ENCODE measurements around the gene TNK2.

Gene TNK2

GRCh38 chr3:195897853-195898415 is 10.4 kb downstream of the TNK2 start:
- DNase-seq = no peak

- peak; percentile 58 for DNase-seq
Observed at GRCh38 chr3:195897081-195897852, 11.1 kb downstream of the TNK2 start.

- DNase-seq = no peak
Observed at GRCh38 chr3:195896361-195897080, 11.8 kb downstream of the TNK2 start.

- no peak for DNase-seq
Observed at GRCh38 chr3:195895861-195896360, 12.4 kb downstream of the TNK2 start.

DNA sequence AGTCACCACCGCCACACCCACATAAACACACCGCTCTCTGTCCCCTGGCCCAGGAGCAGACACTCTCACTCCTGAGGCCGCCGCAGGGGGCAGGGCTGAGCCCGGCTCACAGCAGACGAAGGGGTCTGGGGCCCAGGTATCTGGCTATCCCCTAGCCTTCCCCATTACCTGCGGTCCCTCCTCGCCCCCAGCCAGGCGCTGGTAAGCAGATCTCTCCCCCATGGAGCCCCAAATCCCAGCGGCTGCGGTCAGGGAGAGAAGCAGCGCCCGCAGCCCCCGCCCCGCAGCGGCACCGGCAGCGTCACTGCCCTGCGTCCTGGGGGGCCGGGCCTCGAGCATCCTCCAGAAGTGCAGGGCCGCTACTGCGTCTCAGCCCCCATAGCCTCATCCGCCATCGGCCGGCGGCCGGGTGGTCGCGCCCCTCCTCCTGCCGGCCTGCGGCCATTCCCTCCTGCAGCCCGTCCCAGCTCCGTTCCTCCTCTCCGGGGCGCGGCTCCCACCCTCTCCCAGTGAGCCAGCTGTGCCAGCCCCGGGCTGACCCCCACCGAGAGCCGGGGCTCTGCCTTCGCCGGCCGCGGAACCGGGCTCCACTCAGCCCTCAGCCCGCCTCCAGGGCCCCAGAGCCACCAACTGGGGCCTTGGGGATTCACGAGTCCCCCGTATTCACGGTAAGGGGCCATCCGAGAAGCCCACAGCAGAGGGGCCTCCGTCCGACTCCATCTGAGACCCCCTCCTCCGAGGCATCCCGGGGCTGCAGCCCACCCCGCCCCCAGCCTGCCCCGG is 13.1 kb downstream of the TNK2 start:
- DNase-seq = peak; percentile 31

DNA sequence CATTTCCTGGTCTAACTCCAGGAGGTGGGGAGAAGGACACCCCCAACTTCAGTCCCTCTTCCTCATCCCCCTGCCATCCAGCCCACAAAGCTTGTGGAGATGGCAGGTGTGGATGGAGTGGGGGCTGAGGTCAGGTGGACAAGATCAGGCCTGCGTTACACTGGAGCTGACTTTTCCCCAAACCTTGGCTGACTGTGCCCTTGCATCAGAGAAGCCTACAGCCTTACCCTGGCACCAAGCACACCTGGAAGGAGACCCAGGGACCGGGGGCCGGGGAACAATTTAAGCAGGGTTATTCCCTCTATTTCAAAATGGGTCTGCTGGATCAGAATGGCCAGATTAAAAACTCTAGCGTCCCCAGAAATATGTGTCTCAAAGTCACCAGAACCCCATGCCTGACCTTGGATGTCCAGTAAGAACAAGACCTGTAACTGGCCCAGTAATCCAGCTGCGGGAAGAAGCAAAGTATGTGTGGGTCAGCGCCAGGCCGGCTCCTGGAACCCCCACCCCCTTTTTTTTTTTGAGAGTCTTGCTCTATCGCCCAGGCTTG is 14.4 kb downstream of the TNK2 start:
- DNase-seq = no peak

DNA sequence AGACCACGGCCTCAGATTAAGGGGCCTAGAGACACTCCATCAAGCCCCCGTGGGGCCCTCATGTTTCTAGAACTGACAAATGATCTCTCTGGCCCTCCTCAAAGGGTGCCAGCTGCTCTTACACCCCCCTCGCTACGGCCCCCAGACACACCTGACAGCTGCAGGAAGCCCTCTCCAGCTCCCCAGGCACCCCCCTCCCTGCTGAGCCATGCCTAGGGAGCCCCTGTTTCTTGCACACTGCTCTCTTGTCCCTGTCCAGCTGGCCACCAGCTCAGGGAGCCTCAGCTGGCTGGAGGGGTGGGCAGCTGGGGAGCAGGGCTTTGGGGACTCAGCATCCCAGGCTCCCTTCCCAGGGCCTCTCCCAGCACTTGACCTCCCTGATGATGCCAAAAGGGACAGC is 14.8 kb downstream of the TNK2 start:
- no peak for DNase-seq

DNA sequence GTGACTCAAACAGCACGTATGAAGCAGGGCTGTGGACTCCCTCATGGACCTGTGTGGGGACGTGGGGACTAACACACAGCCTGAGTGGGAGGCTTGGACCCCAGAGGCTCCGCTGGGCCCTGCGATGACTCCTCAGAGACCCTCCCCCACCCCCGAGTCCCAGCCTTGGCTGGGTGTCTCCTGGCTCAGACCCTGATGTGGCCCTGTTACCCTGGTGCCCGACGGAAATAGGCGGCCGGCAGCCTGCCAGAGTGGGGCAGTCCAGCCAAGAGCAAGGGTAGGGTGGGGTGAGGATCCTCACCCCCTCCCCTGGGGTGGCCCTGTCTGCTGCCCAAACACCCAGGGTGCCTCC is 15.3 kb downstream of the TNK2 start:
- no peak for DNase-seq

DNA sequence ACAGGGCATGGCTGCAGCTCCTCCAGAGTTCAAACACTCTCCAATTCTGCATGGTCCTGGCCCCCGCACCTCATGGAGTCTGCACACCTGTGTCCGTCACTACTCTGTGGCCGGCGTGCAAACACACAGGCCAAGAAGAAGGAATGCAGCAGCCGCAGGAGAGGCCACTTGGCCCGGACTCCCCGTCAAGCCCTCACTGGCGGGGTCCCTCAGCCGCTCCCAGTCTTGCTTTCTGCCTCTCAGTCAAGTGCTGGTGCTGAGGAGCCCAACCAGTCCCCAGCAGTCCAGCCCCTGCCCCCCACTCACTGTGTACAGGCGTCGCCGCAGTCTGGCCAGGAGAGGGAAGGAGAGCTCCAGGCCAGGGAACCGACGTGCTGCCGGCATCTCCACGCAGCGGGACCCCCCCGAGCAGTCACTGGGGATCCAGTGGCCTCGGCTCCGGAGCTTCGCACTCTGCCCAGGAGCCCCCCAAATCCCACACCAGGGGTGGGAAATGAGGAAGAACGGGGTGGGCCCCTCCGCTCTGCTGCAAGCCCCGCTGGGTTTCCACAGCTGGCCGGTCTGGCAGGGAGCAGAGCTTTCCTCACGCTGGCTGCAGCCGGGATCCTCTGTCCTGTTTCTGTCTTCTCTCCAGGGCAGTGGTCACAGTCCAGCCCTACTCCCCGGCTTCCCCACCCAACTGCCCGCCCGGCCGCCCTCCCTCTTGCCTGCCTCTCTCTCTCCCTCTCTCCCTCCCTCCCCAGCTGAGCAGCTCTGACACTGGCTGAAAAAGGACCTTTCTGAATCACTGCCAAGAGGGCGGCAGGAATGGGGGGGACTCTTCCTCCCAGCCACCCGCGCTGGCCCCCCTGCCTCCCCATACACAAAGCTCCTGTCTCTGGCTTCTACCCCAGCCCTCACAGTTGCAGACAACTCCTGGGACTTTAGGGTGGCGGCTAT is 16.0 kb downstream of the TNK2 start:
- DNase-seq = no peak

DNA sequence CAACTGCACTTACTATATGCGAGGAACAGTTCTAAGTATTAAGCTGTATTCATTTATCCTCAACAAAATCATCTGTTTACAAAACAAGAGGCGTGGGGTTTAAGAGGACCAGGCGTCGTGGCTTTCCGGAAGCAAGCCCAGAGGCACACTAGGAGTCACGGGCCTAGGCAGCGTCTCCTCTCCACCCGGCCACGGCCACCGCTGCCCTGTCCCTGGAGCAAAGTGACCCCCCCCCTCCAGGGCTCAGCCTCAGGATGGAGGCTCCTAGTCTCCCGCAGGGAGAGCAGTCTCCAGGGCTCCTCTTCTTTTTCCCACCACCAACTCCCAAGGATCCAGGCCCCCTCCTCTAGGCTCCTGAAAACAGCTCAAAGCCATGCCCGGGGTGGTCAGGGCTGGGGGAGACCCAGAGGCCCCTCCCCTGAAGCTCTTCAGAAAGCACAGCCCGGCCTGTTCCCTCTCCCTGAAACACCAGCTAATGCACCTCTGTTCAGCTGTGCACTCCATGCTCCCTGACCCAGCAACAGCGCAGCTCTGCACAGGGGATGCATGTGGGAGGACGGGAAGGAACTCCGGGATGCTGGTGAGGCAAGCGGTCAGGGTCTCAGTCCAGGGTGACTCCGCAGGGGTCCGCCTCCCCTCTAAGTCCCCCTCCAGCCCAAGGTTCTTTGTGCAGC is 16.8 kb downstream of the TNK2 start:
- no peak for DNase-seq

DNA sequence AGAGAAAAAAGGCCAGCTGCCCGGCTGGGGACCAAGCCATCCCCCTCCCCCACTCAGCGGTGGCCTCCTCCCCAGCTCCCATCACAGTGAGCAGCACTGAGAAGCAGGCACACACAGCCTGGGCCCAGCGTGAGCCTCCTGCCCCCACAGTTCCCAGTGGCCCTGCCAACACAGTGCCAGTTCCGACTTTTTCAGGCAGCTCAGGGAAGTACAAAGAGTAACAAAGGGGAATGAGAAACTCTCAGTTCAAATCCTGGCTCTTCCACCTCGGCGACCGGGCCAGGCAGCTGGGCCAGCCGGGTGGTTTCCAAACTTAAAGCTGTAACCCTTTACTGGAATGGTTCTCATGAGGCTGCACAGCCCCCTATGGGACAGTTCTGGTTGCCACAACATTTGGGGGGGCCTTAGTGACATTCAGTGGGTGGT is 18.5 kb downstream of the TNK2 start:
- DNase-seq = no peak

- no peak for DNase-seq
Observed at GRCh38 chr3:195888981-195889869, 19.1 kb downstream of the TNK2 start.

DNA sequence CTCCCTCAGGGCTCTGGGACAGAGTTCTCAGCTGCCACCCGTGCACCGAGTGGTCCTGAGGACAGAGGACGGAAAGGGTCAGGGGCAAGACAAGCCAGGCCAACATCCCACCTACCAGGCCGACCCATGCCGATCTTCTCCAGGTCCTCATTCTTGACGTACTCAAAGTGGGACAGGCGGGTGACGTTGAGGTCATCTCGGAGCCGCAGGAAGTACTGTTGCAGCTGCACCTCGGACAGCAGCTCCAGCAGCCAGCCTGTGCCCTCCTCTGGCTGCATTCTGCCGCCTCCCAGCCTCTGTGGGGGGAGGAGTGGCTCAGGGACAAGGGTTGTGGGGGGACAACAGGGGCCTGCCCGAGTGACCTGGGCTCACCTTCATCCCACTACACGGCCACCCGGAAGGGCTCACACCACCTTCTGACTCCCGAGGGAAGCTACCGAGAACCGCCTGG is 20.0 kb downstream of the TNK2 start:
- DNase-seq = no peak

- no peak for DNase-seq
Observed at GRCh38 chr3:195887670-195888069, 20.7 kb downstream of the TNK2 start.

DNA sequence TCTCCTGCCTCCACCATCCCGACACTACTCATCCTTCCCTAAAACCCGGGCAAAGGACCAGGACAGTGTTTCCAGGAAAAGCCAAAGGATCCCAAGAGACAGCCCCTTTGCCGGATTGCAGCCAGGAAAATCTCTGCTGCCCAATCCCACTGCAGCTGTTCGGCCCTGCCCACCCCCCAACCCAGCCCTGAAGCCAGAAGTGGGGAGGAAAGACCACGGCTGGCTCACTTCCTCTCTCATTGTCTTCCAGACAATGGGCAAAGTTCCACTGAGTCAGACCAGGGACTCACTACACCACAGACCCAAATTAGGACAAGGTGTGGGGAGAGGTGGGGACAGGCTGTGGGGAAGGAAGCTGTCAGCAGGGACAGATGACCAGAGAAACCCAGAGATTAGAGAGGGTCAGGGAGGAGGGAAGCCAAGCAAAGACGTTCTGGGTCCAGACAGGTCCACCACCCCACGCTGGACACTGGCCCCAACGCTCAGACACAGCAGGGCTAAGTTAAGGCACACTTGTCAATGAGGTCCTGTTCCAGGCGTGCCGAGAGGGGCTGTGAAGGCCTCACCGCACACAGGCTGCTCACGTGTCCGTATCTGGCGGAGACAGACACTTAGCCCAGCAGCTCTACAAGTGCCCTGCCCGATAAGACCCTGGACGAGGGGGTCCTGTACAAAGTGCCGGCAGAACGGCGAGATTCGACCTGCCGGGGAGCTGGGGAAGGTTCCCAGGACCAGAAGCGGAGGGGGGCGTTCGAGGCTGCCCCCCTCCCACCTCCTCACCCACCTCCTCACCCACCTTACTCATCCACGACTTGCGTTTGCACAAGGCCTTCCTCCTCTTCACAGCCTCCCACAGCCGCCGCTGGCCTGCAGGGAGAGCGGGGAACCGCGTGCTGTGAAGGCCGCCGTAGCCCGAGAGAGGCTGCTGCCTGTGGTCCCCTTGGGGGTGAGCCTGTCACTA is 21.9 kb downstream of the TNK2 start:
- no peak for DNase-seq

DNA sequence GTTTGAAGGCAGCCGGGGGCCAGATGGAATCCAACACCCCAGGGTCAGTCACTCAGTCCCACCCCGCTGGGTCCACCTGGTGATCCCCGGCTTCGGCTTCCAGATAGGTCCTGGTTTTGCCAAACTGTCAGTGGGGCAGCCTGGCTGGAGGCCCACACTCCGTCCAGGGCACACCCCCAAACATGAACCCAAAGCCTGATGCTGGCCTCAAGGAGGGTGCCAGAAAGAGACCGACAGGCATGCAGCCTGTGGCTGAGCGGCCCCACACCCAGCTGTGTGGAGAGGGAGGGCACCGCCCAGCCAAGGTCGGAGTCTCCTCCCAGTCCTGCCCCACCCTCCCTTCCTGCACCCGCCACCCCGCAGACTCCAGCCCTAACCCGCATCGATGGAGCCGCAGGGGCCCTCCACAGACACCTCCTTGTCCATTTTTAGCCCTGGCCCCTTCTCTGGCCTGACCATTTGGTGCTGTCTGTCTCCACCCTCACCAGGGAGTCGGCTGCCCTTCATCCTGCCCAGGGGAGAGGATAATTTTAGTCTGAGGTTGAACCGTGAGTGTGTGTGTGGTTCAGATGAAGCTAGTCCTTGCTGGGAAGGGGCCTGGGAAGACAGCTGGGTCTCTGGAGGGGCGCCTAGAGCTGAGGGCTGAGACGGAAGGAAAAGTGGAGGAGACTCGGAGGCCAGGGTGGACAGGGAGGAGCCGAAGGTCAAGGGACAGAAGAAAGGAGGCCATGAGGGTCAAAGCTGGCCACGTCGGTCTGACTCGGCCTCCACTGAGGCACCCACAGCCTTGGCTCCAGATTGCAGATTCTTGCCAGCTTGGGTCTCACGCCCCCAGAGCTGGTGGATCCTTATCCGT is 23.1 kb downstream of the TNK2 start:
- DNase-seq = no peak

DNA sequence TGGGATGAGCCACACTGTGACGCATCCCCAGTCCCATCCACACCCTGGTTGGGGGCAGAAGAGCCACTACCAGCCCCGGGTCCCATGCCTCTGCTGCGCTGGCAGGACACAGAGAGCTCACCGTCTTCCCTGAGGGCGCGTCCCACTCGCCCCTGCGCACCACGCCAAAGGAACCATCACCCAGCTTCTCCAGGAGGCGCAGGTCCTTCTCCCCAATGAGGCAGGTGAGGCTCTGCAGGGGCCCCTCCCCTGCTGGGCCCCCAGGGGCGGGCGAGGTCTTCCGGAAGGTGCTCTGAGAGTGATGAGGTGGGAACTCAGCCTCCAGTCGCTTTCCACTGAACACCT is 23.7 kb downstream of the TNK2 start:
- no peak for DNase-seq

- DNase-seq = no peak
Observed at GRCh38 chr3:195883801-195884200, 24.6 kb downstream of the TNK2 start.

Data from T1000 (cell line).